Smooth muscle cell (in vitro differentiated cells): ENCODE measurements around the gene SLC27A5. TPM values are rescaled to one million over a fixed set of nuclear protein-coding genes. Genes with fewer than 3 reads are reported as not detected.

ENCODE experiments used
- DNase-seq: peaks from one replicate; lab custom pipeline; 2025; ENCODE audit not compliant: unreplicated experiment; lab: John Stamatoyannopoulos, UW
- H2AFZ ChIP-seq: fragments of 200-600 bp; sonication (generic); 2 replicates; pipeline ENCODE4 v1.6.0; 2016; ENCODE audit warnings: antibody characterized with exemption, low read depth, mild to moderate bottlenecking
- H3F3A ChIP-seq: fragments of 200-600 bp; sonication (generic); 2 replicates; pipeline ENCODE4 v1.6.0; 2017; ENCODE audit warnings: antibody characterized with exemption, low read depth
- H3K27ac ChIP-seq: fragments of 200-600 bp; sonication (generic); 2 replicates; pipeline ENCODE4 v1.5.1; 2016; ENCODE audit warnings: low read depth, mild to moderate bottlenecking
- H3K27me3 ChIP-seq: fragments of 200-600 bp; sonication (generic); 2 replicates; pipeline ENCODE4 v1.6.1; 2016; ENCODE audit warnings: low read depth, mild to moderate bottlenecking
- H3K36me3 ChIP-seq: fragments of 200-600 bp; sonication (generic); 2 replicates; pipeline ENCODE4 v1.5.1; 2016; ENCODE audit warnings: low read depth
- H3K4me1 ChIP-seq: fragments of 200-600 bp; sonication (generic); 2 replicates; pipeline ENCODE4 v1.5.1; 2016; ENCODE audit warnings: low read depth
- H3K4me2 ChIP-seq: fragments of 200-600 bp; sonication (generic); 2 replicates; pipeline ENCODE4 v1.6.0; 2016; ENCODE audit warnings: mild to moderate bottlenecking
- H3K4me3 ChIP-seq: fragments of 200-600 bp; sonication (generic); 2 replicates; pipeline ENCODE4 v1.5.1; 2016; ENCODE audit warnings: mild to moderate bottlenecking
- H3K79me2 ChIP-seq: fragments of 200-600 bp; sonication (generic); 2 replicates; pipeline ENCODE4 v1.6.0; 2016; ENCODE audit warnings: low read depth, mild to moderate bottlenecking
- H3K9ac ChIP-seq: fragments of 200-600 bp; sonication (generic); 2 replicates; pipeline ENCODE4 v1.6.0; 2016; ENCODE audit warnings: low read depth
- H3K9me3 ChIP-seq: fragments of 200-600 bp; sonication (generic); replicated peaks from 2 replicates; pipeline ENCODE4 v1.5.1; 2016; ENCODE audit warnings: low read depth
- H4K20me1 ChIP-seq: fragments of 200-600 bp; sonication (generic); 2 replicates; pipeline ENCODE4 v1.6.0; 2016; ENCODE audit warnings: low read depth
- WGBS: methylation state at CpG from one replicate; pipeline ENCODE4 v1.1.7; 2016; ENCODE audit warnings: low lambda C conversion rate; 5-methylcytosine and 5-hydroxymethylcytosine counted together
- polyA plus RNA-seq: library from polyadenylated mRNA; unstranded; fragments of >200 nt; fragmentation: Nextera tagmentation; extraction: Ambion mirVana; gene quantifications from 2 replicates; pipeline ENCODE4 v1.2.1, GENCODE V29; 2016
- total RNA-seq: library from RNA; depleted of rRNA; stranded (reverse); fragments of >200 nt; gene quantifications from 2 replicates; pipeline ENCODE4 v1.2.3, GENCODE V29; 2014
- TF ChIP-seq, protein P1 (sequence below): fragments of 200-600 bp; sonication (generic); IDR thresholded peaks from 2 replicates; pipeline ENCODE4 v1.5.1; 2017; ENCODE audit warnings: borderline replicate concordance, mild to moderate bottlenecking, antibody characterized with exemption; ENCODE audit not compliant: insufficient read depth, poor library complexity, severe bottlenecking

Gene SLC27A5
- total and polyA plus RNA-seq, 2 experiments from 2014 or later = 6.6 to 7.5 TPM

DNA sequence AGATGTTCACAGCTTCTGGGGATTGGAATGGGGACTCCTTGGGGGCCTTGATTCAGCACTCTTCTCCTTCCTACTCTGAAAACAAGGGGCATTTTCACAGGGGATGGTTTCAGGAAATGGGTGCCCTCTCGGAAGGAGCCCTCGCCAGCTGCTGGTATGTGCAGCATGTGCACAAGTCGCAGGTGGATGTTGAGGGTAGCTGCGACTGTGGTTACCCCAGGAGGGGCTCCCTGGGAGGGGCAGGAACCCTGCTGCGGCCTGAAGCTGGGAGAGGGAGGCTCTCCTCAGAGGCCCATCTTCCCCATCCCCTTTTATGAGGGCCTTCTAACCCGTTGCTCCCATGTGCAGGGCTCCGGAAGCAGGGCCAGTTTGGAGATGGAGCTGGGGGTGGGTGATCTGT lies 29.4 kb downstream of the SLC27A5 start:
- no peak overlapping the region for H3K9ac ChIP-seq
- WGBS = 94% methylated on average over 7 of the region's 7 CpGs
- H3K27me3 ChIP-seq = no peaks in the 10 kb centered on the region

DNA sequence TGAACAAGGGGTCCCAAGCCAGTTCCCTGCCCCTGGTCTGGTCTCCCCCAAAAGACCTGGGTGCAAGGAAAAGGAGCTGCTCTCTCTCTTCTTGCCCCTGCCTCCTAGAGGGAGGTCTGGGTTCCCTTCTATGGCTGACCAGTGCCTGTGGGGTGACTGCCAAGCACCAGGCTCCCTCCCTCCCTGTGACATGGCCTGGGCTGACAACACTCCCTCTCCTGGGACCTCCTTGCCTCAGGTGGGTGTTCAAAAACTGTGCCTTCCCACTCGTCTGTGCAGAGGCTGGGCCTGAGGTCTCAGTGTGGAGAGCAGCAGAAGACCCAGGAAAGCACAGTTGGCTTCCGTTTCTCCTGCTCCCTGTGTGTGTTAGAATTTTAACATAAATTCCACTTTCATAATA lies 31.0 kb downstream of the SLC27A5 start:
- Histone ChIP-seq H3K4me2 (no peak overlapping the region), H3K9me3 (no peaks in the 10 kb centered on the region), H3K27ac (no peak overlapping the region), H3K36me3 (no peaks in the 10 kb centered on the region), H3K4me3 (no peak overlapping the region), H3K4me1 (peaks cover 8% of the 10 kb centered on the region), H3K27me3 (no peaks in the 10 kb centered on the region), H2AFZ (no peak overlapping the region), H4K20me1 (no peaks in the 10 kb centered on the region), H3K9ac (no peak overlapping the region), H3K79me2 (no peaks in the 10 kb centered on the region), H3F3A (no peaks in the 10 kb centered on the region)
- TF ChIP-seq, protein P1, sequence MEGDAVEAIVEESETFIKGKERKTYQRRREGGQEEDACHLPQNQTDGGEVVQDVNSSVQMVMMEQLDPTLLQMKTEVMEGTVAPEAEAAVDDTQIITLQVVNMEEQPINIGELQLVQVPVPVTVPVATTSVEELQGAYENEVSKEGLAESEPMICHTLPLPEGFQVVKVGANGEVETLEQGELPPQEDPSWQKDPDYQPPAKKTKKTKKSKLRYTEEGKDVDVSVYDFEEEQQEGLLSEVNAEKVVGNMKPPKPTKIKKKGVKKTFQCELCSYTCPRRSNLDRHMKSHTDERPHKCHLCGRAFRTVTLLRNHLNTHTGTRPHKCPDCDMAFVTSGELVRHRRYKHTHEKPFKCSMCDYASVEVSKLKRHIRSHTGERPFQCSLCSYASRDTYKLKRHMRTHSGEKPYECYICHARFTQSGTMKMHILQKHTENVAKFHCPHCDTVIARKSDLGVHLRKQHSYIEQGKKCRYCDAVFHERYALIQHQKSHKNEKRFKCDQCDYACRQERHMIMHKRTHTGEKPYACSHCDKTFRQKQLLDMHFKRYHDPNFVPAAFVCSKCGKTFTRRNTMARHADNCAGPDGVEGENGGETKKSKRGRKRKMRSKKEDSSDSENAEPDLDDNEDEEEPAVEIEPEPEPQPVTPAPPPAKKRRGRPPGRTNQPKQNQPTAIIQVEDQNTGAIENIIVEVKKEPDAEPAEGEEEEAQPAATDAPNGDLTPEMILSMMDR = no peak
- WGBS = 85% methylated on average over 2 of the region's 2 CpGs
- no peak for DNase-seq

More for the DNA sequence above, 29.4 kb downstream of the SLC27A5 start:
- Histone ChIP-seq H4K20me1 (no peaks in the 10 kb centered on the region), H3K36me3 (no peaks in the 10 kb centered on the region), H3K27ac (no peak overlapping the region), H3K4me1 (no peaks in the 10 kb centered on the region), H3F3A (no peaks in the 10 kb centered on the region), H2AFZ (no peak overlapping the region), H3K4me3 (no peak overlapping the region), H3K79me2 (no peaks in the 10 kb centered on the region), H3K4me2 (no peak overlapping the region), H3K9me3 (no peaks in the 10 kb centered on the region)
- TF ChIP-seq, protein P1 = no peak
- no peak for DNase-seq

DNA sequence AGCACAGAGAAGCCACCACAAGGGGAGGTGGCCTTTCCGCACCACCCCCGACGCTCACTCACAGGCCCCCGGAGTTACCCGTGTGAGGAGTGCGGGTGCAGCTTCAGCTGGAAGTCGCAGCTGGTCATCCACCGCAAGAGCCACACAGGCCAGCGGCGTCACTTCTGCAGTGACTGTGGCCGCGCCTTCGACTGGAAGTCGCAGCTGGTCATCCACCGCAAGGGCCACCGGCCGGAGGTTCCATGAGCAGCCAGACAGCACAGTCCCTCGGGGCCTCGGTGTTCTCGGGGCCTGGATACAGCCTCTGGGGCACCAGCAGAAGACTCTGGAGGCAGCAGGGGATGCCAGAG lies 31.3 kb downstream of the SLC27A5 start:
- H3K36me3 ChIP-seq = no peaks in the 10 kb centered on the region
- TF ChIP-seq, protein P1 = no peak
- no peaks in the 10 kb centered on the region for H3K27me3 ChIP-seq
- H2AFZ ChIP-seq = no peak overlapping the region
- no peaks in the 10 kb centered on the region for H3K9me3 ChIP-seq
- no peak overlapping the region for H3K9ac ChIP-seq
- H3K4me2 ChIP-seq = no peak overlapping the region
- no peaks in the 10 kb centered on the region for H3F3A ChIP-seq
- no peaks in the 10 kb centered on the region for H3K79me2 ChIP-seq
- no peaks in the 10 kb centered on the region for H4K20me1 ChIP-seq
- no peak overlapping the region for H3K4me3 ChIP-seq
- no peak for DNase-seq
- peaks cover 8% of the 10 kb centered on the region for H3K4me1 ChIP-seq
- WGBS = 95% methylated on average over 20 of the region's 20 CpGs
- no peak overlapping the region for H3K27ac ChIP-seq

DNA sequence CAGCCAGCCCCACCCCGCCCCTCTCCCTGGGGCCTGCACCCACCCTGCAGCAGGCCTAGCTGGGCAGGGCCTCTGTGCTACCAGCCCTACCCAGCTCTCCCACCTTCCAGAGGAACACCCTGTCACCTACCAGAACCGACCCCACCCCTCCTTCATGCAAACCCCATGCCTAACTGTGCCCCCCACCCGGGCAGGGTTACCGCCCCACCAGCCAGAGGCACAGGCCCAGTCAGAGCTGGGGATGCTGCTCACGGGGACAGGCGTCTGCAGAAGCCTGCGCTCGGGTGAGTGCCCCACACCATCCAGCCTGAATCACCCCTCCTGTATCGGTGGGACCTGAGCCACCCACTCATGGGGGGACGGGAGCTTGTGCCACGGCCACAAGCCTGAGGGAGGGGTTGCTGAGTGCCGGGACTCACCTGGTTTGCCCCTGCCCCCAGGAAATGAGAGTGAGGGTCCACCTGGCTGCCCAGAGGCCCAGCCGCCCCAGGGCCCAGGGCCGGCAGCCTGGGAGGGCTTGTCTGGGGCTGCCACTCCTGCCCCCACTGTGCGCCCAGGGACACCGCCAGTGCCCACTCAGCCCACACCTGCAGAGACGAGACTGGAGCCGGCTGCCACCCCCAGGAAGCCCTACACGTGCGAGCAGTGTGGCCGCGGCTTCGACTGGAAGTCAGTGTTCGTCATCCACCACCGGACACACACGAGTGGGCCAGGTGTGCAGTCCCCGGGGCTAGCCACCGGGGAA lies 31.9 kb downstream of the SLC27A5 start:
- no peaks in the 10 kb centered on the region for H3K79me2 ChIP-seq
- no peak overlapping the region for H2AFZ ChIP-seq
- WGBS = 96% methylated on average over 27 of the region's 28 CpGs
- H3K4me1 ChIP-seq = peaks cover 13% of the 10 kb centered on the region
- H3K4me3 ChIP-seq = no peak overlapping the region
- no peaks in the 10 kb centered on the region for H3K9me3 ChIP-seq
- H3K36me3 ChIP-seq = no peaks in the 10 kb centered on the region
- no peaks in the 10 kb centered on the region for H4K20me1 ChIP-seq
- no peak overlapping the region for H3K27ac ChIP-seq
- no peak overlapping the region for H3K9ac ChIP-seq
- H3K4me2 ChIP-seq = no peak overlapping the region
- H3F3A ChIP-seq = peaks cover 4% of the 10 kb centered on the region
- TF ChIP-seq, protein P1 = no peak
- no peaks in the 10 kb centered on the region for H3K27me3 ChIP-seq
- DNase-seq = no peak
